AG04449 (cell line): ENCODE measurements around the gene LINC01488.

Experiments used
- CTCF ChIA-PET: fragments of 350-600 bp; formaldehyde crosslinking; extraction: SDS; loops from one replicate; lab custom pipeline; 2021; ENCODE audit warnings: antibody characterized with exemption; lab: Yijun Ruan, JAX
- POLR2A ChIA-PET: fragments of 400-600, 350-600 bp; formaldehyde crosslinking; extraction: SDS; loops from one replicate; lab custom pipeline; 2020; ENCODE audit warnings: antibody characterized with exemption, inconsistent platforms; lab: Yijun Ruan, JAX
- DNase-seq: peaks from one replicate; pipeline ENCODE4 v3.0.0-alpha.2; 2010; ENCODE audit warnings: low read depth, low spot score
- H3K4me3 ChIP-seq: 2 replicates; pipeline ENCODE4 v1.5.1; 2011; ENCODE audit warnings: low read depth, mild to moderate bottlenecking, control low read depth, low read length
- CTCF ChIP-seq: IDR thresholded peaks from one replicate; pipeline ENCODE4 v1.5.1; 2011; ENCODE audit warnings: mild to moderate bottlenecking, moderate library complexity, low read length, control low read depth, inconsistent platforms; ENCODE audit not compliant: insufficient read depth; ENCODE audit errors: missing control alignments

LINC01488 gene

GRCh38 chr11:69480547-69481392 lies 693 bp upstream of the LINC01488 start:
- no peak overlapping the region for H3K4me3 ChIP-seq
- CTCF ChIA-PET: no interaction called here
- DNase-seq: no peak
- no peak for TF ChIP-seq CTCF
- POLR2A ChIA-PET: interaction anchor here (1.3 kb wide), 1 partner anchor 16 kb away, joined by 5 read pairs; no protein-coding TSS in a partner anchor

- CTCF ChIA-PET: no interaction called here
- H3K4me3 ChIP-seq: no peak overlapping the region
- no peak for TF ChIP-seq CTCF
- POLR2A ChIA-PET: no interaction called here
- DNase-seq: no peak
Measured at GRCh38 chr11:69482322-69482721, 859 bp downstream of the LINC01488 start.

- POLR2A ChIA-PET: no interaction called here
- TF ChIP-seq CTCF: no peak
- no peak overlapping the region for H3K4me3 ChIP-seq
- CTCF ChIA-PET: no interaction called here
- DNase-seq: no peak
Measured at GRCh38 chr11:69483170-69483569, 1.7 kb downstream of the LINC01488 start.

GRCh38 chr11:69483691-69484426 lies 2.4 kb downstream of the LINC01488 start:
- H3K4me3 ChIP-seq: no peak overlapping the region
- DNase-seq: no peak
- CTCF ChIA-PET: no interaction called here
- POLR2A ChIA-PET: no interaction called here
- no peak for TF ChIP-seq CTCF

GRCh38 chr11:69484427-69485259 lies 3.2 kb downstream of the LINC01488 start:
- ChIA-PET CTCF (no interaction called here), POLR2A (no interaction called here)
- DNase-seq: no peak
- H3K4me3 ChIP-seq: no peak overlapping the region
- TF ChIP-seq CTCF: no peak
